Measurements from ENCODE around the gene PPP1R13B. TPM values are rescaled to one million over a fixed set of nuclear protein-coding genes. Genes with fewer than 3 reads are reported as not detected.
"Not testable (repeated sequence)": the region's sequence is repeated elsewhere in the genome, so short reads cannot be mapped to it uniquely, and the experiment has no call there.

PPP1R13B gene, protein sequence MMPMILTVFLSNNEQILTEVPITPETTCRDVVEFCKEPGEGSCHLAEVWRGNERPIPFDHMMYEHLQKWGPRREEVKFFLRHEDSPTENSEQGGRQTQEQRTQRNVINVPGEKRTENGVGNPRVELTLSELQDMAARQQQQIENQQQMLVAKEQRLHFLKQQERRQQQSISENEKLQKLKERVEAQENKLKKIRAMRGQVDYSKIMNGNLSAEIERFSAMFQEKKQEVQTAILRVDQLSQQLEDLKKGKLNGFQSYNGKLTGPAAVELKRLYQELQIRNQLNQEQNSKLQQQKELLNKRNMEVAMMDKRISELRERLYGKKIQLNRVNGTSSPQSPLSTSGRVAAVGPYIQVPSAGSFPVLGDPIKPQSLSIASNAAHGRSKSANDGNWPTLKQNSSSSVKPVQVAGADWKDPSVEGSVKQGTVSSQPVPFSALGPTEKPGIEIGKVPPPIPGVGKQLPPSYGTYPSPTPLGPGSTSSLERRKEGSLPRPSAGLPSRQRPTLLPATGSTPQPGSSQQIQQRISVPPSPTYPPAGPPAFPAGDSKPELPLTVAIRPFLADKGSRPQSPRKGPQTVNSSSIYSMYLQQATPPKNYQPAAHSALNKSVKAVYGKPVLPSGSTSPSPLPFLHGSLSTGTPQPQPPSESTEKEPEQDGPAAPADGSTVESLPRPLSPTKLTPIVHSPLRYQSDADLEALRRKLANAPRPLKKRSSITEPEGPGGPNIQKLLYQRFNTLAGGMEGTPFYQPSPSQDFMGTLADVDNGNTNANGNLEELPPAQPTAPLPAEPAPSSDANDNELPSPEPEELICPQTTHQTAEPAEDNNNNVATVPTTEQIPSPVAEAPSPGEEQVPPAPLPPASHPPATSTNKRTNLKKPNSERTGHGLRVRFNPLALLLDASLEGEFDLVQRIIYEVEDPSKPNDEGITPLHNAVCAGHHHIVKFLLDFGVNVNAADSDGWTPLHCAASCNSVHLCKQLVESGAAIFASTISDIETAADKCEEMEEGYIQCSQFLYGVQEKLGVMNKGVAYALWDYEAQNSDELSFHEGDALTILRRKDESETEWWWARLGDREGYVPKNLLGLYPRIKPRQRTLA
- total RNA-seq: 10 to 100 TPM; 17.8 to 29.6 TPM
- long read RNA-seq, donor 1, partial matches to known transcripts: 1 of 3 reads
- long read RNA-seq, donor 1, other reads (novel, unspliced or antisense): 1 of 3 reads
- long read RNA-seq, donor 2, partial matches to known transcripts: 1 of 5 reads
- long read RNA-seq, donor 2, other reads (novel, unspliced or antisense): 2 of 5 reads

DNA sequence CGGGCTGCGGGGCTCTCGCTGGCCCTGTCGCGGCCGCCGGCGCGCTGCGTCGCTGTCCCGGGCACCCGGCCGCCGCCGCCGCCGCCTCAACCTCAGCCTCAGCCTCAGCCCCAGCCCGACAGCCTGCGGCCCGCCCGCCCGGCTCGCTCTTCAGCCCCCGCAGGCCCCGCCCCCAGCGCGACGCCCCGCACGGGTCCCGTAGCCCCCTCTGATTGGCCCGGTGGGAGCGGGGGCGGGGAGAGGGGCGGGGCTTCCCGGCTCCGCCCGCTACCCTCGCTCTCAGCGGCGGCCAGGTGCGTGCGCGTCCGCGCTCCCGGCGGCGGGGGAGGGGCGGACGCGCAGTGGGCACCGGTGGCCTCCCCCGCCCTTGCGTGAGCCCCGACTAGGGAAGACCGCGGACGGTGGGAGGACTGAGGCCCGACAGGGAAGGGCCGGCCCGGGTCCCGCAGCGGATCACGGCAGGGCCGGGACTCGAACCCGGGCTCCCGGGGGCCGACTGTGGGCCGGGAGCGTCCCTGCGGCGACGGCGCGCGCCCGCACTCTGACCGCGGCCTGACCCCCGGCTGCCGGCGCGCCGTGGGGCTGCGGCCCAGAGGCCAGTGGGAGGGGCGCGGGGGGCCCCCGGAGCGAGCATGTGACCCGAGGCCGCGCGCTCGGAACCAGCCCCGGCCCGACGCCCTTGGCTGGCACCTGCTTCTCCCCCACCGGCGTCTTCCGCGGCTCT is at the start of gene PPP1R13B:
PPP1R13B (minus strand) TSS at position 125 of the 724 bp plus-strand sequence. CDS start 268 bp downstream, outside the sequence.
- intact Hi-C loops (cut with DNase I): no loop called here
- DNase-seq (ENCODE audit: low spot score): peak; percentile 97

DNA sequence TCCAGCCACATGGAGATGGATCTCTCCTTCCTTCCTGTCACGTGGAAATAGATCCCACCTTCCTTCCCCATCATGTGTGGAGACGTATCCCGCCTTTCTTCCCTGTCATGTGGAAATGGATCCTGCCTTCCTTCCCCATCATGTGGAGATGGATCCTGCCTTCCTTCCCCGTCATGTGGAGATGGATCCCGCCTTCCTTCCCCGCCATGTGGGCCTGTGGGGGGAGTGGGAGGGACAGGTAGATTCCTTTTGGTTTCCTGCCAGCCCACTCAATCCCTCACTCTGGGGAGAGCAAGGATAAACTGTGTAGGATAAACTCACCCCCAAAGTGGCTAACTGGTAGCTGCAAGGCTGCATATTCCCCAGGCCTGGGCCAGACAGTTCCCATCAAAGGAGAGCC is 49.2 kb upstream of the PPP1R13B start:
- DNase-seq (ENCODE audit: low spot score): no peak
- intact Hi-C loops (cut with DNase I): no loop called here

DNA sequence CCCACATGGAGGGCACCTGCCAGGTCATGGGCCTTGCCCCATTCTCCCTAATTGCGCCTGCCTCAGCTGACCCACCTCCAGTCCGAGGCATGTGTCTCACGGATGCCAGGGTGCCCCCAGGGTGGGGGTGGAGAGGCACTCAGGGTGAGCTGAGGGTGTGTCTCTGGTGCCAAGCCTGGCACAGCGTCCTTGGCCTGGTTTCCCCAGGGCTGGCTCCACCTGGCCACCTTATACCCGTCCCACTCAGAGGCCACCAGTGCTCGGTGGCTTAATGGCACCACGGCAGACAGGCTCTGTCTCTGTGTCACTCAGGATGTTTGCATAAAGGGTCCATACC is 47.3 kb upstream of the PPP1R13B start:
- no peak for DNase-seq (ENCODE audit: low spot score)
- intact Hi-C loops (cut with DNase I): no loop called here

GRCh38 chr14:103894034-103894722 is 46.8 kb upstream of the PPP1R13B start:
- intact Hi-C loops (cut with DNase I): no loop called here
- DNase-seq (ENCODE audit: low spot score): no peak

DNA sequence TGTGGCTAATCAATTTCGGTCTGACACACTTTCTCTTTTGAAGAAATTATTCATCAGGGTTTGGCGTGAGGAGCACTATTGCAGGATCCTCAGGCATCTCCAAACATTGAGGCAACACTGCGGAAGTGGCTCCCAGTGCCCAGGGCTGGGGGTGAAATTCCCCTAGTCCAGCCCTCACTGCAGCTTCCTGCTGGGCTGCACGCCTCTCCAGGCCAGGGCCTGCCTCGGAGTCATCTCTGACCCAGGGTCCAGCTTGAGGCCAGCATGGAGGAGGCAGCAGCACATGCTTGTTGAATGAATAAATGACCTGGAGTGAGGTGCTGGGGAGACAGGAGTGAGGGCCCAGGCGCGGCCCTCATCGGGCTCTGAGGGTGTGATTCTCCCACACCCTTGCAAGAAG is 44.9 kb upstream of the PPP1R13B start:
- no peak for DNase-seq (ENCODE audit: low spot score)
- intact Hi-C loops (cut with DNase I): no loop called here

DNA sequence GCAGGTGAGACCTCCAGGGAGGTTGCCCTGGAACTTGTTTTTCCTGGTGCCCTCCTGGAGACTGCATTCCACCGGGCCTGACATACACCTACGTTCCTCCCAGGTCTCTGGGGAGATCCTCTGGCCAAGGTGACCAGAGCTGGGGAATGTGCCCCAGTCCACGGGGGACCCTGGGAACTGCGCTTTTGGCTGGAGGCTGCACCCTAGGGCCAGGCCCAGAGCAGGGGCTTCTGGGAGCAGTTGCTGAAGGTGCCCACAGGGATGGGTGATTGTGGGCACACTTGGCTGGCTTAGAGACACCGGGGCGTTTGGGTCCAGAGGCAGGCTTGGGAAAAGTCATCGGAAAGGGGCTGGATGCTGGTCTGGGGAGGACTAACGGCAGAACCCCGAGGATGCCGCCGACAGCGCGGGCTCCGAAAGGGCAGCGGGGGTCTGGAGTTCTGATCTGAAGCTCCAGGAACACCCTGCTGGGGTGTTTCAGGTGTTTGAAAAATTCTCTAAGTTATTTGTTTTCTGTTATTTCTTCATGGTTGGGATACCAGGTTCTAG is 44.4 kb upstream of the PPP1R13B start:
- no peak for DNase-seq (ENCODE audit: low spot score)
- intact Hi-C loops (cut with DNase I): no loop called here

DNA sequence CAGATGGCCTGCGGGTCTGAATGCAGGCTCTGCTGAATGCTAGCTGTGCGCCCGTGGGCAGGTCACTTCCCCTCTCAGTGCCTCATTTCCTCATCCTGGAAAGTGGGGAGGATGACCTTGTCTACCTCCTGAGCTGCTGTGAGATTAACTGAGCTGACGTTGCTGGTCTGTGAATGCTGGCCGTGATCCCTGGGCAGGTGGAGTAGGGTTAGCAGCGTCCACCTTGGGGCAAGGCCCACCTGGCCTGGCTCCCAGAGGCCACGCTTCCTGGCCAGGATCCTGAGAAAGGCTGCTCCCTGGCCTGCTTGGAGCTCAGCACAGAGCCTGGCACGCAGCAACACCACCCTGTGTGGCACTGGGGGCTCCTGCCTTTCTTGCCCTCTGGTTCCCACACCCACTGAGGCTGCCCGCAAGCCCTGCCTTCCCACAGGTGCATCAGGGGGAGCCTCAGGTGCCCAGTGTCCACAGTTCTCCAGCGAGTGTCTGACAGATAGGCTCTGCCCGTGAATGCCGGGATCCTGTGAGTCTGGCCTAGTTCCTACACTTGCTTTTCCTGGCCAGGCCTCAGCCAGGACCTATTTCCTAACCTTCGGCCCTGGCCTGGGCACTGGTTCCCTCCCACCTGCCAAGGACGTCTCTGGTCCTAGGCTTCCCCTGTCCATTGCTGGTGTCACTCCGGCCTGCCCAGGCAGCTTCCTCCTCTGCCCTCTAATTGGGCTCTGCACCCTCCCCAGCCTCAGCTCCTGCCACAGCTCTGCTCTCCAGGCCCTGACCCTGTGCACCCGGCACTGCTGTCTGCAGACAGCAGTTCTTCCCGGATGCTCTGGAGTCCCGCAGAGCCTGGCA is 43.7 kb upstream of the PPP1R13B start:
- DNase-seq (ENCODE audit: low spot score): no peak
- intact Hi-C loops (cut with DNase I): no loop called here

DNA sequence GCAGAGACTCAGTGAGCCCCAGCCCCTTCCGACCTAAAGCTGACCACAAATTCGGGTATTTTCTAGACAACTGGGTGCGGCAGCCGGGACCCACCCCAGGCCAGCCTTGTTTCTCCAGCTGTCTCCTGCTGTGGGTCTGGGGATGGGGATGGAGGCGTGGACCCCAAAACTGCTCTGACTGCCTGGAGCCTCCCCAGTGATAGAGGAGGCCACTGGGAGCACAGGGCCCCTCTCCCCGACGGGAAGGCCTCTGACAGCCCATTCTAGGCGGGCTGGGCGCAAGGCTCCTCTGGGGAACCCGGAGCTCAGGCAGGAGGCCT is 42.6 kb upstream of the PPP1R13B start:
- DNase-seq (ENCODE audit: low spot score): no peak
- intact Hi-C loops (cut with DNase I): no loop called here

- DNase-seq (ENCODE audit: low spot score): no peak
- intact Hi-C loops (cut with DNase I): no loop called here
These were observed 42.1 kb upstream of the PPP1R13B start for GRCh38 chr14:103889313-103890051.

- DNase-seq (ENCODE audit: low spot score); intact Hi-C loops (cut with DNase I): not testable (repeated sequence)
These were observed 41.6 kb upstream of the PPP1R13B start for GRCh38 chr14:103889002-103889312.

- intact Hi-C loops (cut with DNase I): no loop called here
- no peak for DNase-seq (ENCODE audit: low spot score)
These were observed 40.3 kb upstream of the PPP1R13B start for GRCh38 chr14:103887557-103888115.

DNA sequence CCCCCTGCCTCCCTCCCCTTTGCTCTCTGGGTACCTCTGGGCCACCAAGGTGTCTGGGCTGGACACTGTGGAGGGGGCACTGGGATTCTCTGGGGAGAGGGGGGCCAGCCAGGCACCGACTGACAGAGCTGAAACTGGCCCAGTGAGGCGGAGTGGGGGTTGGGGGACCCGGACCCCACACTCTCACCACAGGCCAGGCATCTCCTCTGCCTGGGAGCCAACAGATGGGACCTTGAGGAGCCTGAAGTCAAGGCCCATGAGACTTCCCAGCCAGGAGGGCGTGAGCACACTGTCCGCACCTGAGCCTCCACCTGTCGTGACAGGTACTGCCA is 39.8 kb upstream of the PPP1R13B start:
- intact Hi-C loops (cut with DNase I): no loop called here
- DNase-seq (ENCODE audit: low spot score): no peak

DNA sequence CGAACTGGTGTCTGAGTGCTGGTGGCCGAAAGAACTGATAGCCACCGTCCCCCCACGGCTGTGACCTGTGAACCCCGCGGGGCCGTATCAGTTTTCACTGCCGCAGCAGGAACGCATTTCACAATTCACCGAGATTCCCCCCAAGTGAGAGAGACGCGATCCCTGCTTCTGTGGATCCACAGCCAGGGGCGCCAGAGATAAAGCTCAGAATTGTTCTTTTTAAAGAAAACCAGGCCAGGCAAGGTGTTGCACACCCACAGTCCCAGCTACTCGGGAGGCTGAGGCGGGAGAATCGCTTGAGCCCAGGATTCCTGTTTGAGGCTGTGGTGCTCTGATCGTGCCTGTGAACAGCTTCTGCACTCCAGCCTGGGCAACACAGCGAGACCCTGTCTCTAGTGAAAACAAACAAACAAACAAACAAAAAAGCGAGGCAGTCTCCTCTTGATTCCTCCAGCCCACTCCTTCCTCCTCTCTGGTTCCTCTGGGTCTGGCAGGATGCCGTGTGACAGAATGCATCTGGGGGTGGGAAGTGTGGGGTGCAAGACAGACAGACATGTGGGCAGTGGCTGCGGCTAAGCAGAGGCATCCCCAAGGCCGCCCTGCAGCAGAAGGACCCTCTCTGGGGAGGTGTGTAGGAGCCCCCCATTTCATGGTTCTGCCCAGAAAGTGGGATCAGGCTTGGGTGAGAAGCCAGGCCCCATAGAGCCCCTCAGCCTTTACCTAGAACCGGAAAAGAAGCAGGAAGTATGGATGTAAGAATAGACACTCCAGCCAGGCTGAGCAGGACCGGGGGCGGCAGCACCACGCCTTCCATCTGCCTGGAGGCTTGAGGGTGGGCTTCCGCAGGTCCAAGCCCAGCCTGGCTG is 39.2 kb upstream of the PPP1R13B start:
- intact Hi-C loops (cut with DNase I): no loop called here
- DNase-seq (ENCODE audit: low spot score): no peak

DNA sequence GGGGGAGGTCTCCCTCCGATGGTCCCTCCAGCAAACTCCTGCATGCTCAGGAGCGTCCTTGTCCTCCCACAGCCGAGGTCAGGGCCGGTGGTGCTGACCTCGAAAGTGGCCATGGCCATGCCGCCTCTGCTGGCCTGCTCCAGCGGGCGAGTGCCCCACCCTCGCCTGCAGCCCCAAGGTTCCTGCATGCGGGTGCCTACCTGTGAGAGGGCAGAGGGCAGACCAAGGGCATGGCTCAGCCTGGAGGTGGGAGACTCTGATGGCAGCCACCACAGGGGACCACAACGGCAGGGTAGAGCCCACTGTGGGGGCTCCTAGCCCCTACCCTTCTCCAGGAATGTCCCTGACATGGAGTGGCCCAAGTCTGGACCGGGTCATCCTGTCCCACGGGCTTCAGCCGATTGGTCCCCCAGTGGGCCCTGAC is 38.1 kb upstream of the PPP1R13B start:
- intact Hi-C loops (cut with DNase I): no loop called here
- no peak for DNase-seq (ENCODE audit: low spot score)

DNA sequence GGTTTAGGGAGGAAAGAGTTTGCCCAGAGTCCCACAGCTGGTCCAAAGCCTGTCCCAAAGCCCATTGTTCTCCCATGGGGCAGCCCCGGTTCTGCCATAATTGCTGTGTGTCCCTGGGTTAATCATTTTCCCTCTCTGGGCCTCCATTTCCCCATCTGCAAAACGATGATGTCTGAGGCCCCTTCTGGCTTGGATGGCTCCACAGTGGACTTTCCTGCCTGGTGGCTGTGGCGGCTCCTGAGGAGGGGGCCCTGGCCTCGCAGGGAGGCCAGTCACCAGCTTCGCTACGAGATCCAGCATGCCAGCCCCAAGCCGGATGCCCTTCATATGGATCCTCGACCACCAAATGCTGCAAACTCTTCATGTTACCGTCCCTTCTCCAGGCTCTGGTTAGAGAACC is 37.5 kb upstream of the PPP1R13B start:
- DNase-seq (ENCODE audit: low spot score): no peak
- intact Hi-C loops (cut with DNase I): no loop called here

GRCh38 chr14:103883263-103883523 is 35.8 kb upstream of the PPP1R13B start:
- intact Hi-C loops (cut with DNase I): no loop called here
- DNase-seq (ENCODE audit: low spot score): no peak
